DMS153 (cell line): Measurements from ENCODE around the gene CALM1.
"Not testable (repeated sequence)": the region's sequence is repeated elsewhere in the genome, so short reads cannot be mapped to it uniquely, and the experiment has no call there.

Experiments
- DNase-seq: peaks from one replicate; lab custom pipeline; 2025; lab: John Stamatoyannopoulos, UW

CALM1 gene

GRCh38 chr14:90383731-90384542 is 12.9 kb upstream of the CALM1 start:
- DNase-seq = peak; percentile 37

GRCh38 chr14:90384543-90384911 is 12.3 kb upstream of the CALM1 start:
- no peak for DNase-seq

- no peak for DNase-seq
These were observed 10.5 kb upstream of the CALM1 start for GRCh38 chr14:90386321-90386720.

GRCh38 chr14:90387206-90387760 is 9.5 kb upstream of the CALM1 start:
- DNase-seq = no peak

- no peak for DNase-seq
These were observed 8.4 kb upstream of the CALM1 start for GRCh38 chr14:90388437-90388836.

GRCh38 chr14:90388982-90389381 is 7.8 kb upstream of the CALM1 start:
- no peak for DNase-seq

GRCh38 chr14:90393966-90394365 is 2.9 kb upstream of the CALM1 start:
- no peak for DNase-seq

GRCh38 chr14:90394782-90395181 is 2.0 kb upstream of the CALM1 start:
- DNase-seq = not testable (repeated sequence)

- no peak for DNase-seq
These were observed 841 bp downstream of the CALM1 start for GRCh38 chr14:90397425-90398314.

GRCh38 chr14:90398315-90398839 is 1.5 kb downstream of the CALM1 start:
- no peak for DNase-seq

- DNase-seq = no peak
These were observed 2.2 kb downstream of the CALM1 start for GRCh38 chr14:90398841-90399540.

- peak; percentile 86 for DNase-seq
These were observed 3.0 kb downstream of the CALM1 start for GRCh38 chr14:90399541-90400444.

GRCh38 chr14:90400904-90401561 is 4.2 kb downstream of the CALM1 start:
- no peak for DNase-seq

GRCh38 chr14:90402016-90402415 is 5.2 kb downstream of the CALM1 start:
- DNase-seq = no peak

- no peak for DNase-seq
These were observed 6.2 kb downstream of the CALM1 start for GRCh38 chr14:90403065-90403464.

- no peak for DNase-seq
These were observed 8.3 kb downstream of the CALM1 start for GRCh38 chr14:90405101-90405500.

- DNase-seq = no peak
These were observed 8.9 kb downstream of the CALM1 start for GRCh38 chr14:90405755-90406154.

- no peak for DNase-seq
These were observed 9.6 kb downstream of the CALM1 start for GRCh38 chr14:90406384-90406798.

- no peak for DNase-seq
These were observed 10.4 kb downstream of the CALM1 start for GRCh38 chr14:90407230-90407629.

GRCh38 chr14:90408713-90409112 is 11.9 kb downstream of the CALM1 start:
- DNase-seq = no peak
